ENCODE results near the gene FGGY.

GRCh38 chr1:59739111-59739510 is 442.2 kb downstream of the FGGY start:
- TF ChIP-seq, protein P1, sequence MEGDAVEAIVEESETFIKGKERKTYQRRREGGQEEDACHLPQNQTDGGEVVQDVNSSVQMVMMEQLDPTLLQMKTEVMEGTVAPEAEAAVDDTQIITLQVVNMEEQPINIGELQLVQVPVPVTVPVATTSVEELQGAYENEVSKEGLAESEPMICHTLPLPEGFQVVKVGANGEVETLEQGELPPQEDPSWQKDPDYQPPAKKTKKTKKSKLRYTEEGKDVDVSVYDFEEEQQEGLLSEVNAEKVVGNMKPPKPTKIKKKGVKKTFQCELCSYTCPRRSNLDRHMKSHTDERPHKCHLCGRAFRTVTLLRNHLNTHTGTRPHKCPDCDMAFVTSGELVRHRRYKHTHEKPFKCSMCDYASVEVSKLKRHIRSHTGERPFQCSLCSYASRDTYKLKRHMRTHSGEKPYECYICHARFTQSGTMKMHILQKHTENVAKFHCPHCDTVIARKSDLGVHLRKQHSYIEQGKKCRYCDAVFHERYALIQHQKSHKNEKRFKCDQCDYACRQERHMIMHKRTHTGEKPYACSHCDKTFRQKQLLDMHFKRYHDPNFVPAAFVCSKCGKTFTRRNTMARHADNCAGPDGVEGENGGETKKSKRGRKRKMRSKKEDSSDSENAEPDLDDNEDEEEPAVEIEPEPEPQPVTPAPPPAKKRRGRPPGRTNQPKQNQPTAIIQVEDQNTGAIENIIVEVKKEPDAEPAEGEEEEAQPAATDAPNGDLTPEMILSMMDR (IDR thresholded peaks at IDR 0.05; ENCODE audit: insufficient read depth, low read length, poor library complexity, severe bottlenecking): no peak
- no peak for TF ChIP-seq EZH2phosphoT487 (conservative IDR thresholded peaks at IDR 0.05; ENCODE audit: low read length)
